Natural killer cell (primary cell): ENCODE data around the gene ST3GAL4. TPM values are rescaled to one million over a fixed set of nuclear protein-coding genes. Genes with fewer than 3 reads are reported as not detected.

Experiments
- ATAC-seq, 3 donors: fragments of 150-1000 bp in 2 of 3; fragments of 200-7000 bp in 1 of 3; cut with Tn5 transposase; 1 replicate in 1 of 3; 2 replicates in 2 of 3; pipeline ENCODE4 v1.10.0; 2021; ENCODE audit warnings: mild to moderate bottlenecking in 2 of 3, moderate library complexity in 2 of 3
- DNase-seq, 2 donors: peaks; one replicate each; pipeline versions ENCODE4 v3.0.0 to v3.0.0-alpha.2; 2013 to 2021; ENCODE audit warnings: mixed read lengths in 1 of 2
- H3K27ac ChIP-seq: one replicate; pipeline ENCODE4 v1.5.1; 2013; ENCODE audit warnings: mild to moderate bottlenecking, low read length
- H3K27me3 ChIP-seq: one replicate; pipeline ENCODE4 v1.6.1; 2013; ENCODE audit warnings: low read length; ENCODE audit not compliant: control insufficient read depth, insufficient read depth
- H3K36me3 ChIP-seq: one replicate; pipeline ENCODE4 v1.6.1; 2013; ENCODE audit warnings: low read length; ENCODE audit not compliant: control insufficient read depth, insufficient read depth
- H3K4me1 ChIP-seq: one replicate; pipeline ENCODE4 v1.6.1; 2013; ENCODE audit warnings: low read length; ENCODE audit not compliant: control insufficient read depth, insufficient read depth
- H3K4me3 ChIP-seq: one replicate; pipeline ENCODE4 v1.5.1; 2013; ENCODE audit warnings: low read length
- H3K9me3 ChIP-seq: one replicate; pipeline ENCODE4 v1.6.1; 2013; ENCODE audit warnings: low read length; ENCODE audit not compliant: control insufficient read depth, insufficient read depth
- H3K27ac Mint-ChIP-seq, 2 donors: one replicate each; pipeline ENCODE4 v1.8.0; 2022; ENCODE audit warnings: mild to moderate bottlenecking in 2 of 2, mixed read lengths in 2 of 2, moderate library complexity in 1 of 2
- H3K27me3 Mint-ChIP-seq, 2 donors: one replicate each; pipeline ENCODE4 v1.8.0; 2022; ENCODE audit warnings: low read depth in 2 of 2, mixed read lengths in 2 of 2
- H3K36me3 Mint-ChIP-seq: one replicate; pipeline ENCODE4 v1.8.0; 2022; ENCODE audit warnings: mixed read lengths
- H3K4me1 Mint-ChIP-seq, 2 donors: one replicate each; pipeline ENCODE4 v1.8.0; 2022; ENCODE audit warnings: mixed read lengths in 2 of 2
- H3K4me3 Mint-ChIP-seq: one replicate; pipeline ENCODE4 v1.8.0; 2022; ENCODE audit warnings: mild to moderate bottlenecking, moderate library complexity, mixed read lengths
- H3K9me3 Mint-ChIP-seq, 2 donors: one replicate each; pipeline ENCODE4 v1.8.0; 2022; ENCODE audit warnings: mixed read lengths in 2 of 2
- WGBS: methylation state at CpG from one replicate; pipeline ENCODE4 v1.1.7; 2013; ENCODE audit warnings: missing lambda C conversion rate; ENCODE audit not compliant: insufficient coverage; 5-methylcytosine and 5-hydroxymethylcytosine counted together
- intact Hi-C: fragments of 100-400 bp; cut with micrococcal nuclease; formaldehyde crosslinking; loops from one replicate; pipeline ENCODE4 v1.14.2; 2022
- total RNA-seq, 4 donors: library from RNA; stranded (reverse); fragments of 120-200 nt in 1 of 4; gene quantifications; one replicate each; pipeline versions ENCODE4 v1.2.3 to v1.2.4, GENCODE V29; 2013 to 2022
- TF ChIP-seq, protein P1 (sequence below): fragments of 200-600 bp; IDR thresholded peaks from one replicate; pipeline ENCODE4 v1.8.0; 2022; ENCODE audit warnings: antibody characterized with exemption

The ST3GAL4 gene
- total RNA-seq, 3 donors from 2014 or later (not counting 1 experiment from before 2014, with no cell fraction given), result 43.3 to 57.6 (median 47.3) TPM

- Histone ChIP-seq H3K36me3 (peaks cover 21% of the 10 kb centered on the region), H3K27ac (no peak overlapping the region), H3K9me3 (no peaks in the 10 kb centered on the region), H3K4me3 (no peak overlapping the region), H3K4me1 (no peaks in the 10 kb centered on the region), H3K27me3 (no peaks in the 10 kb centered on the region)
- intact Hi-C loops, result no loop called here
- Mint-ChIP-seq H3K27ac (peak overlapping the region in 1 of 2 donors; percentile 38), H3K4me1 (peaks cover 18 to 34% of the 10 kb centered on the region in 2 donors), H3K9me3 (no peaks in the 10 kb centered on the region), H3K4me3 (no peak overlapping the region), H3K36me3 (peaks cover 8% of the 10 kb centered on the region), H3K27me3 (no peaks in the 10 kb centered on the region)
- ATAC-seq (no peak), DNase-seq (no peak)
- TF ChIP-seq, protein P1, sequence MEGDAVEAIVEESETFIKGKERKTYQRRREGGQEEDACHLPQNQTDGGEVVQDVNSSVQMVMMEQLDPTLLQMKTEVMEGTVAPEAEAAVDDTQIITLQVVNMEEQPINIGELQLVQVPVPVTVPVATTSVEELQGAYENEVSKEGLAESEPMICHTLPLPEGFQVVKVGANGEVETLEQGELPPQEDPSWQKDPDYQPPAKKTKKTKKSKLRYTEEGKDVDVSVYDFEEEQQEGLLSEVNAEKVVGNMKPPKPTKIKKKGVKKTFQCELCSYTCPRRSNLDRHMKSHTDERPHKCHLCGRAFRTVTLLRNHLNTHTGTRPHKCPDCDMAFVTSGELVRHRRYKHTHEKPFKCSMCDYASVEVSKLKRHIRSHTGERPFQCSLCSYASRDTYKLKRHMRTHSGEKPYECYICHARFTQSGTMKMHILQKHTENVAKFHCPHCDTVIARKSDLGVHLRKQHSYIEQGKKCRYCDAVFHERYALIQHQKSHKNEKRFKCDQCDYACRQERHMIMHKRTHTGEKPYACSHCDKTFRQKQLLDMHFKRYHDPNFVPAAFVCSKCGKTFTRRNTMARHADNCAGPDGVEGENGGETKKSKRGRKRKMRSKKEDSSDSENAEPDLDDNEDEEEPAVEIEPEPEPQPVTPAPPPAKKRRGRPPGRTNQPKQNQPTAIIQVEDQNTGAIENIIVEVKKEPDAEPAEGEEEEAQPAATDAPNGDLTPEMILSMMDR, result no peak
- 95% methylated on average over 7 of the region's 7 CpGs for WGBS
Observed at GRCh38 chr11:126405906-126406305, 50.4 kb downstream of the ST3GAL4 start.

DNA sequence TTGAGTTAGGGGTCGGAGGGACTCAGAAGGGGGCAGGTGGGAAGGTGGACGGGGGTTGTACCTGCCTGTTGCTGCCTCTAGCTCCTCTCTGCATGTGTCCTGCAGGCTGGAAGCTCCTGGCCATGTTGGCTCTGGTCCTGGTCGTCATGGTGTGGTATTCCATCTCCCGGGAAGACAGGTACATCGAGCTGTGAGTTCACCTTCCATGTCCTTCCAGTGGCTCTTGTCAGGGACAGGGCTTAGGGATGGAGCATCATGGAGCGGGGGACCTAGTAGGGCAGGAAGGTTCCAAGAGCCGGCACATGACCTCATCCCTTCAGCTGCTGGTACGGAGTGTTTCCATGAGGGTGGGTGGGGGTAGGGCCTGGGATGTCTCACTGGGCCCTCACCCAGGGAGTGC is 50.9 kb downstream of the ST3GAL4 start:
- peaks cover 14 to 31% of the 10 kb centered on the region in 2 donors for H3K4me1 Mint-ChIP-seq
- Histone ChIP-seq H3K4me3 (no peak overlapping the region), H3K9me3 (no peaks in the 10 kb centered on the region), H3K27ac (no peak overlapping the region), H3K27me3 (no peaks in the 10 kb centered on the region), H3K4me1 (no peaks in the 10 kb centered on the region), H3K36me3 (peaks cover 22% of the 10 kb centered on the region)
- no peak for DNase-seq
- H3K27me3 Mint-ChIP-seq, result no peaks in the 10 kb centered on the region
- intact Hi-C loops, result no loop called here
- TF ChIP-seq, protein P1, result no peak
- H3K36me3 Mint-ChIP-seq, result peaks cover 8% of the 10 kb centered on the region
- no peak for ATAC-seq
- no peaks in the 10 kb centered on the region for H3K9me3 Mint-ChIP-seq
- H3K27ac Mint-ChIP-seq, result peak overlapping the region in 1 of 2 donors; percentile 13
- H3K4me3 Mint-ChIP-seq, result no peak overlapping the region
- WGBS, result 98% methylated on average over 8 of the region's 8 CpGs

GRCh38 chr11:126407101-126407521 is 51.6 kb downstream of the ST3GAL4 start:
- 76% methylated on average over 12 of the region's 12 CpGs for WGBS
- H3K27ac ChIP-seq, result no peak overlapping the region

More at GRCh38 chr11:126407101-126407521, 51.6 kb downstream of the ST3GAL4 start:
- no peak overlapping the region for H3K4me3 ChIP-seq
- Mint-ChIP-seq H3K4me1 (peaks cover 14 to 29% of the 10 kb centered on the region in 2 donors), H3K4me3 (no peak overlapping the region), H3K36me3 (peaks cover 8% of the 10 kb centered on the region), H3K27me3 (no peaks in the 10 kb centered on the region), H3K27ac (peak overlapping the region in 1 of 2 donors; percentile 13), H3K9me3 (no peaks in the 10 kb centered on the region)
- ATAC-seq (no peak), DNase-seq (no peak)
- H3K4me1 ChIP-seq, result no peaks in the 10 kb centered on the region
- intact Hi-C loops, result no loop called here
- TF ChIP-seq, protein P1, result no peak
- no peaks in the 10 kb centered on the region for H3K27me3 ChIP-seq
- peaks cover 23% of the 10 kb centered on the region for H3K36me3 ChIP-seq
- H3K9me3 ChIP-seq, result no peaks in the 10 kb centered on the region
